ENCODE data around the gene PET117. TPM values are rescaled to one million over a fixed set of nuclear protein-coding genes. Genes with fewer than 3 reads are reported as not detected.

PET117 gene
- total and polyA plus RNA-seq, 2 donors (not counting 1 experiment from before 2014, with no cell fraction given): 2.1 to 13.0 TPM

DNA sequence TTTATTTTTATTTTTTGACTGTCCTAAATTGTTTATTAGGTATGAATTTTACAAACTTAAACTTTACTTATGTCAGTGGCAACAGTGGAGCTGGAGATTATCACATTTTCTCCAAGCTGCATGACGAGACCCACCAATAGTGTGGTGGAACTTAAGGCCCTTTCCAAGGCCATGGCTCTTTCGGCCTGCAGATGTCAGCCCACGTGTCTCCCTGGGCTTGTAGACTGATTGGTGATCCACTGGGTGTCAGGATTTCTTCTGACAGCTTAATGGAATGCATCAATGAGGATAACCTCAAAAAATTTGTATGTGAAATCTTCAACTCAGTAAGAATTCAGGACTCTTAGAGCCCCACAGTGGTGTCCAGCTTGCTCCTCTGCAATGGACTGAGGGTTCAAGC lies 47.6 kb upstream of the PET117 start:
- ChIA-PET POLR2A (no interaction called here), CTCF (no interaction called here)
- H4K20me1 ChIP-seq (ENCODE audit: control insufficient read depth, insufficient read depth, low read length, poor library complexity, severe bottlenecking): no peaks in the 10 kb centered on the region
- no peak for TF ChIP-seq EZH2 (IDR thresholded peaks at IDR 0.05; ENCODE audit: borderline replicate concordance, insufficient read depth, low read depth, low read length, poor library complexity, severe bottlenecking)
- TF ChIP-seq, protein P1, sequence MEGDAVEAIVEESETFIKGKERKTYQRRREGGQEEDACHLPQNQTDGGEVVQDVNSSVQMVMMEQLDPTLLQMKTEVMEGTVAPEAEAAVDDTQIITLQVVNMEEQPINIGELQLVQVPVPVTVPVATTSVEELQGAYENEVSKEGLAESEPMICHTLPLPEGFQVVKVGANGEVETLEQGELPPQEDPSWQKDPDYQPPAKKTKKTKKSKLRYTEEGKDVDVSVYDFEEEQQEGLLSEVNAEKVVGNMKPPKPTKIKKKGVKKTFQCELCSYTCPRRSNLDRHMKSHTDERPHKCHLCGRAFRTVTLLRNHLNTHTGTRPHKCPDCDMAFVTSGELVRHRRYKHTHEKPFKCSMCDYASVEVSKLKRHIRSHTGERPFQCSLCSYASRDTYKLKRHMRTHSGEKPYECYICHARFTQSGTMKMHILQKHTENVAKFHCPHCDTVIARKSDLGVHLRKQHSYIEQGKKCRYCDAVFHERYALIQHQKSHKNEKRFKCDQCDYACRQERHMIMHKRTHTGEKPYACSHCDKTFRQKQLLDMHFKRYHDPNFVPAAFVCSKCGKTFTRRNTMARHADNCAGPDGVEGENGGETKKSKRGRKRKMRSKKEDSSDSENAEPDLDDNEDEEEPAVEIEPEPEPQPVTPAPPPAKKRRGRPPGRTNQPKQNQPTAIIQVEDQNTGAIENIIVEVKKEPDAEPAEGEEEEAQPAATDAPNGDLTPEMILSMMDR (IDR thresholded peaks at IDR 0.05): no peak
- no peak overlapping the region for H3K9ac ChIP-seq (ENCODE audit: low read length)
- H3K4me3 ChIP-seq (ENCODE audit: control extremely low read depth in 1 of 5, extremely low read depth in 1 of 5, insufficient read depth in 1 of 5, low read depth in 2 of 5, low read length in 4 of 5): no peak overlapping the region
- H3K4me2 ChIP-seq (replicated peaks; ENCODE audit: low read depth, low read length, poor library complexity, severe bottlenecking): no peak overlapping the region
- DNase-seq: no peak
- intact Hi-C loops (cut with micrococcal nuclease): no loop called here
- Mint-ChIP-seq H3K4me1 (no peaks in the 10 kb centered on the region), H3K9me3 (ENCODE audit: insufficient read depth) (no peaks in the 10 kb centered on the region), H3K27me3 (peaks cover 17% of the 10 kb centered on the region), H3K4me3 (no peak overlapping the region), H3K27ac (no peak overlapping the region)
- 71% methylated on average over 3 of the region's 3 CpGs for WGBS (ENCODE audit: insufficient coverage)
- H2AFZ ChIP-seq (ENCODE audit: insufficient read depth, low read depth, low read length, poor library complexity, severe bottlenecking): no peak overlapping the region
- H3K36me3 ChIP-seq (replicated peaks in 1 of 2; ENCODE audit: control extremely low read depth in 1 of 2, control insufficient read depth in 1 of 2, extremely low read depth in 1 of 2, insufficient read depth in 2 of 2, low read length in 1 of 2): no peaks in the 10 kb centered on the region
- peaks cover 0 to 3% (median 0%) of the 10 kb centered on the region in 4 experiments for H3K27me3 ChIP-seq (replicated peaks in 1 of 4; ENCODE audit: control extremely low read depth in 1 of 4, control insufficient read depth in 3 of 4, insufficient read depth in 4 of 4, low read length in 3 of 4)
- no peaks in the 10 kb centered on the region for H3K79me2 ChIP-seq (ENCODE audit: control insufficient read depth, insufficient read depth, low read length)
- H3K4me1 ChIP-seq (ENCODE audit: control insufficient read depth in 2 of 2, insufficient read depth in 2 of 2, low read length in 2 of 2): no peaks in the 10 kb centered on the region
- no peaks in the 10 kb centered on the region for H3K9me3 ChIP-seq (ENCODE audit: control extremely low read depth in 1 of 3, control insufficient read depth in 2 of 3, insufficient read depth in 1 of 3, low read length in 2 of 3)
- no peak for ATAC-seq (ENCODE audit: low read depth)
- H3K27ac ChIP-seq (ENCODE audit: low read length in 2 of 2): no peak overlapping the region

DNA sequence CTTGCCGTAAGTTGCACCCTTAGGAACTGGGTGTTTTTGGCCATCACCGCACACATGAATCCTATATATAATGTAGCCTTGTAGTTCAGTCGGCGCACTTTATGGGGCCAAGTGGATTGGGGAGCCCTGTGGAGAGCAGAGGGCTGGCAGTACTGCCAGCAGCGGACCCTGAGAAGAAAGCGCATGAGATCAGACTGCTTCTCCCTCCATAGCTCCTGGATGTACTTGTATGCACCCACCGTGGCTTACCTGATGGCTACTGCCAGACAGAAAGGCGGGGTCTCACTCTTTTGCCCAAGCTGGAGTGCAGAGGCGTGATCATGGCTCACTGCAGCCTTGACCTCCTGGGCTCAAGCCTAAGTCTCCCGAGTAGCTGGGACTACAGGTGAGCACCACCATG lies 47.2 kb upstream of the PET117 start:
- no peak overlapping the region for H3K4me3 ChIP-seq (ENCODE audit: control extremely low read depth in 1 of 5, extremely low read depth in 1 of 5, insufficient read depth in 1 of 5, low read depth in 2 of 5, low read length in 4 of 5)
- TF ChIP-seq, protein P1 (IDR thresholded peaks at IDR 0.05): no peak
- DNase-seq: no peak
- ChIA-PET CTCF (no interaction called here), POLR2A (no interaction called here)
- H3K4me1 ChIP-seq (ENCODE audit: control insufficient read depth in 2 of 2, insufficient read depth in 2 of 2, low read length in 2 of 2): no peaks in the 10 kb centered on the region
- Mint-ChIP-seq H3K27me3 (peaks cover 18% of the 10 kb centered on the region), H3K4me1 (no peaks in the 10 kb centered on the region), H3K9me3 (ENCODE audit: insufficient read depth) (no peaks in the 10 kb centered on the region), H3K27ac (no peak overlapping the region), H3K4me3 (no peak overlapping the region)
- H3K36me3 ChIP-seq (replicated peaks in 1 of 2; ENCODE audit: control extremely low read depth in 1 of 2, control insufficient read depth in 1 of 2, extremely low read depth in 1 of 2, insufficient read depth in 2 of 2, low read length in 1 of 2): no peaks in the 10 kb centered on the region
- no peaks in the 10 kb centered on the region for H3K9me3 ChIP-seq (ENCODE audit: control extremely low read depth in 1 of 3, control insufficient read depth in 2 of 3, insufficient read depth in 1 of 3, low read length in 2 of 3)
- no peaks in the 10 kb centered on the region for H3K79me2 ChIP-seq (ENCODE audit: control insufficient read depth, insufficient read depth, low read length)
- no peak overlapping the region for H3K27ac ChIP-seq (ENCODE audit: low read length in 2 of 2)
- H3K4me2 ChIP-seq (replicated peaks; ENCODE audit: low read depth, low read length, poor library complexity, severe bottlenecking): no peak overlapping the region
- intact Hi-C loops (cut with micrococcal nuclease): no loop called here
- no peak overlapping the region for H3K9ac ChIP-seq (ENCODE audit: low read length)
- WGBS (ENCODE audit: insufficient coverage): 92% methylated on average over 8 of the region's 10 CpGs
- no peak for ATAC-seq (ENCODE audit: low read depth)
- peaks cover 0 to 3% (median 0%) of the 10 kb centered on the region in 4 experiments for H3K27me3 ChIP-seq (replicated peaks in 1 of 4; ENCODE audit: control extremely low read depth in 1 of 4, control insufficient read depth in 3 of 4, insufficient read depth in 4 of 4, low read length in 3 of 4)
- H2AFZ ChIP-seq (ENCODE audit: insufficient read depth, low read depth, low read length, poor library complexity, severe bottlenecking): no peak overlapping the region
- H4K20me1 ChIP-seq (ENCODE audit: control insufficient read depth, insufficient read depth, low read length, poor library complexity, severe bottlenecking): no peaks in the 10 kb centered on the region

Data from B cell (primary cell).